Skeletal muscle satellite cell (primary cell): ENCODE data around the gene FAHD2B. TPM values are rescaled to one million over a fixed set of nuclear protein-coding genes. Genes with fewer than 3 reads are reported as not detected.
A peak's percentile ranks its signal among the peaks of the same experiment; 100 is the strongest.
"Not testable (repeated sequence)": the region's sequence is repeated elsewhere in the genome, so short reads cannot be mapped to it uniquely, and the experiment has no call there.

Source experiments
- H3K27me3 ChIP-seq: 2 replicates; pipeline ENCODE4 v1.7.0; 2013; ENCODE audit warnings: low read length; ENCODE audit not compliant: control insufficient read depth, insufficient read depth
- H3K36me3 ChIP-seq: 2 replicates; pipeline ENCODE4 v1.7.0; 2013; ENCODE audit warnings: mild to moderate bottlenecking, control low read depth, low read length; ENCODE audit not compliant: insufficient read depth
- H3K4me1 ChIP-seq: 2 replicates; pipeline ENCODE4 v1.7.0; 2013; ENCODE audit warnings: low read length; ENCODE audit not compliant: control insufficient read depth, insufficient read depth
- H3K4me2 ChIP-seq: 2 replicates; pipeline ENCODE4 v1.7.0; 2013; ENCODE audit warnings: mild to moderate bottlenecking, low read length
- H3K4me3 ChIP-seq: 2 replicates; pipeline ENCODE4 v1.7.0; 2013; ENCODE audit warnings: low read length
- H3K9ac ChIP-seq: 2 replicates; pipeline ENCODE4 v1.7.0; 2013; ENCODE audit warnings: mild to moderate bottlenecking, low read depth, low read length, moderate library complexity
- H3K9me3 ChIP-seq: replicated peaks from 2 replicates; pipeline ENCODE4 v1.7.0; 2013; ENCODE audit warnings: mild to moderate bottlenecking, control low read depth, low read length
- total RNA-seq: library from RNA; depleted of rRNA; stranded (reverse); fragments of >200 nt; gene quantifications from 2 replicates; pipeline ENCODE4 v1.2.3, GENCODE V29; 2012; rRNA removed

Gene FAHD2B, protein sequence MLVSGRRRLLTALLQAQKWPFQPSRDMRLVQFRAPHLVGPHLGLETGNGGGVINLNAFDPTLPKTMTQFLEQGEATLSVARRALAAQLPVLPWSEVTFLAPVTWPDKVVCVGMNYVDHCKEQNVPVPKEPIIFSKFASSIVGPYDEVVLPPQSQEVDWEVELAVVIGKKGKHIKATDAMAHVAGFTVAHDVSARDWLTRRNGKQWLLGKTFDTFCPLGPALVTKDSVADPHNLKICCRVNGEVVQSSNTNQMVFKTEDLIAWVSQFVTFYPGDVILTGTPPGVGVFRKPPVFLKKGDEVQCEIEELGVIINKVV
- 3.9 and 6.3 TPM in 2 replicates for total RNA-seq

DNA sequence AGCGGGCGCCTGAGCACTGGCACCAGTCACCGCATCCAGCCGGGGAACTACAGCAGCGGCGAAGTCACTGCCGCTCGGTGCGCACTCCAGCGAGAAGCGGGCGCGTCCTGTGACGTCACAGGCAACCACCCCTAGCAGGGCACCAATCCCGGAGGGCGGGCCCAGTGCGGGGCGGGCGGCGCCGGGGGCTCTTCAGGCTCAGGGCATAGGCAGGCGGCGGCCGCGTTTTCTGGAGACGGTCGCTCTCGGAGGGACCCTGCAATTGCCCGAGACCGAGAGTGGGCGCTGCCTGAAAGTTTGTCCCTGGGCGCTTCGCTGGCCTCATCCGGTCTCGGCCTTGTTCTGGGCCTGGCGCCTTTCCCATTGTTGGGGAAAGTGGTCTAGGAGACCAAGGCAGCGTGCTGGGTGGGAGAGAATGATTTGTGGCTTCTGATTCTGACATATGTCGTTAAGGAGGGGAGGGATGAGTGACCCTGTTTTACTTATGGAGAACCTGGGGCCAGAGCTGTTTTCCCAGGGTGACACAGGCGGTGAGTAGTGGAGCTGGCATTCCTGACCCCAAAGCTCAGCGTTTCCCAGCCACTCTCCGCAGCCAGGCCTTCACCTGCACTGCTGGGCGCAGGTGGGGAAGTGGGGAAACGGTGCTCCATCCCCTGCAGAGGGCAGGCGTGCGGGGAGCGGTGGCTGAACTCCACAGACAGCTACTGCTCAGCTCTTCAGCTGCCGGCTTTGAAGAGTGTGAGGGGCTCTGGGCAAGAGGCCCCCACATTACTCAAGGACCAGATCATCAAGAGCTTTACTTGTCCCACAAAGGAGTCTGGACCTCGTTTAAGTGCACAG, at the start of gene FAHD2B:
FAHD2B (minus strand) TSS at position 111 of the 840 bp plus-strand sequence. CDS start 3,176 bp downstream, outside the sequence.
- H3K4me3 ChIP-seq, result peak within 1 kb of the TSS; percentile 52
- H3K4me2 ChIP-seq, result peak within 1 kb of the TSS; percentile 69
- not testable (repeated sequence) for H3K4me1 ChIP-seq, H3K9me3 ChIP-seq, H3K36me3 ChIP-seq
- peaks cover 18% of the 10 kb centered on the region for H3K27me3 ChIP-seq
- peak within 1 kb of the TSS; percentile 21 for H3K9ac ChIP-seq

DNA sequence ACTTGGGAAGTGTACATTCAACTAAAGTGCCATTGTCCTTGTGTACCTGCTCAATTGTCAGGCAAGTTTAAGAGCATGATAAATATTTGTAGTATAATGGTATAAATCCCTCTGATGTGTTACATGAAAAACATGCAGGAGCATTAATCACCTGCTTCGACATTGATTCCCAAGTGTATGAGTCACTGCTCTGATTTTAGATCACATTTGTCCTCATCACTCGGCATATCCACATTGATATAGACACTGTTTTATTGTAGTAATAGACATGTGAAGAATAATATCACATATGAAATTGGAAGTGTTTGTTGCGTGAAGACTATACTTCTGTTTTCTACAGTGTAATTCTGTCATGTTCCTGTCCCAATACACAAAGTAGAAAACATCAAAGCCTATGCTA, 49.3 kb upstream of the FAHD2B start:
- not testable (repeated sequence) for H3K4me3 ChIP-seq, H3K9me3 ChIP-seq

DNA sequence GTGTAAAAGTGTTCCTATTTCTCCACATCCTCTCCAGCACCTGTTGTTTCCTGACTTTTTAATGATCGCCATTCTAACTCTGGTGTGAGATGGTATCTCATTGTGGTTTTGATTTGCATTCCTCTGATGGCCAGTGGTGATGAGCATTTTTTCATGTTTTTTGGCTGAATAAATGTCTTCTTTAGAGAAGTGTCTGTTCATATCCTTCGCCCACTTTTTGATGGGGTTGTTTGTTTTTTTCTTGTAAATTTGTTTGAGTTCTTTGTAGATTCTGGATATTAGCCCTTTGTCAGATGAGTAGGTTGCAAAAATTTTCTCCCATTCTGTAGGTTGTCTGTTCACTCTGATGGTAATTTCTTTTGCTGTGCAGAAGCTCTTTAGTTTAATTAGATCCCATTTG, 34.4 kb upstream of the FAHD2B start:
- not testable (repeated sequence) for H3K9me3 ChIP-seq, H3K4me1 ChIP-seq, H3K36me3 ChIP-seq, H3K4me3 ChIP-seq, H3K9ac ChIP-seq, H3K4me2 ChIP-seq, H3K27me3 ChIP-seq

More for the DNA sequence above, 49.3 kb upstream of the FAHD2B start:
- H3K27me3 ChIP-seq, H3K9ac ChIP-seq, H3K4me2 ChIP-seq, H3K4me1 ChIP-seq, H3K36me3 ChIP-seq: not testable (repeated sequence)

DNA sequence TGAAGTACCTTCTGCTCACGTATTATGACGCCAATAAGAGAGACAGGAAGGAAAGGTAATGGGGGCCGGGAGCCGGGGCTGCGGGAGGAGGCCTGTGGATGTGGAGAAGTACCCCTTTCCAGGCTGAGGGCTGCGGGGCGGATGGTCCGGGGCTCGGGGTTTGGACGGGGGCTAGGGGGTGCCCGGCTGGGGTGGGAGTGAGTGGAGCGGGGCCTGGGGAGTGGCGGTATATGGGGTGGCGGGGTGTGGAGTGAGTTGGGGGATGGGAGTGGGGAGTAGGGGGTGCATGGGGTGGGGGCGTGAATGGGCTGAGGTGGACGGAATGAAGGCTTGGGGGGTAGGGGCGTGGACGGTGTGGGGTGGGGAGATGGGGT, 19.2 kb upstream of the FAHD2B start:
- peak overlapping the region; percentile 84 for H3K9ac ChIP-seq
- H3K4me2 ChIP-seq, result peak overlapping the region; percentile 95
- H3K27me3 ChIP-seq, H3K4me1 ChIP-seq, H3K9me3 ChIP-seq, H3K36me3 ChIP-seq: not testable (repeated sequence)
- H3K4me3 ChIP-seq, result peak overlapping the region; percentile 75

DNA sequence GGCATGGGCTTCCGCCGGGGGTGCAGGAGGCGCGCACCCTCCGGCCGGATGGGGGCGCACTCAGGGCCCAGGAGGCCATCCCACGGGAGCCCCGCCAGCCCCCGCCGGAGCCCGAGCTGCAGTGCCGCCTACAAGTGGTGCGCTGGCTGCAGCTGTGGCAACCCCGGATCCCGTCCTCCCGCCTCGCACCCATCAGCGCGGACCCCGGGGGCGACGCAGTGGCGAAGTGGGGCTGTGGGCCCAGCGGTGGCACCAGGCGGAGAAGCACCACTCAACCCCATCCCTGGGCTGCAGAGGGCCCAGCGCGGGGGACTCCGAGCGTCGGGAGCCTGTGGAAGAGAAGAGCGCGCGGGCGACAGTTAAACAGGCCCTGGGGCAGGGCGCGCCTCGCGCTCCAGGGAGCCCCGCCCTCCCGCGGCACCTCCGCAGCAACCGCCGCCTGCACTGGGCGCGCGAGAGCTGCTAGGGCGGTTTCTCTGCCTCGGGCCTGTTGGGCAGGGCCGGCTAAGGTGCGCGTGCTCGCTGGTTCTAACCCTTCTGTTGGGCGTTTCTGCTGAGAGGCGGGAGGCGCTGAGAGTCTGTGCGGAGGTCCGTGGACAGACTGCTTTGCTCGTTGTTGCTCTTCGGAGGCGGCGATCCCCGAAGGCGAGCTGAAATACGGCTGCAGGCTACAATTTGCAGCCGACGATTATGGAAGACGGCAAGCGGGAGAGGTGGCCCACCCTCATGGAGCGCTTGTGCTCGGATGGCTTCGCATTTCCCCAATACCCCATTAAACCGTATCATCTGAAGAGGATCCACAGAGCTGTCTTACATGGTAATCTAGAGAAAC, 18.6 kb upstream of the FAHD2B start, which contains the start of gene ANKRD36:
ANKRD36 (plus strand) TSS at position 104 of the 832 bp plus-strand sequence; CDS start at position 691, 587 bp downstream.
- H3K27me3 ChIP-seq, H3K4me1 ChIP-seq, H3K9me3 ChIP-seq, H3K36me3 ChIP-seq: not testable (repeated sequence)
- Histone ChIP-seq H3K4me3 (peak within 1 kb of the TSS; percentile 75), H3K9ac (peak within 1 kb of the TSS; percentile 84), H3K4me2 (peak within 1 kb of the TSS; percentile 95)

DNA sequence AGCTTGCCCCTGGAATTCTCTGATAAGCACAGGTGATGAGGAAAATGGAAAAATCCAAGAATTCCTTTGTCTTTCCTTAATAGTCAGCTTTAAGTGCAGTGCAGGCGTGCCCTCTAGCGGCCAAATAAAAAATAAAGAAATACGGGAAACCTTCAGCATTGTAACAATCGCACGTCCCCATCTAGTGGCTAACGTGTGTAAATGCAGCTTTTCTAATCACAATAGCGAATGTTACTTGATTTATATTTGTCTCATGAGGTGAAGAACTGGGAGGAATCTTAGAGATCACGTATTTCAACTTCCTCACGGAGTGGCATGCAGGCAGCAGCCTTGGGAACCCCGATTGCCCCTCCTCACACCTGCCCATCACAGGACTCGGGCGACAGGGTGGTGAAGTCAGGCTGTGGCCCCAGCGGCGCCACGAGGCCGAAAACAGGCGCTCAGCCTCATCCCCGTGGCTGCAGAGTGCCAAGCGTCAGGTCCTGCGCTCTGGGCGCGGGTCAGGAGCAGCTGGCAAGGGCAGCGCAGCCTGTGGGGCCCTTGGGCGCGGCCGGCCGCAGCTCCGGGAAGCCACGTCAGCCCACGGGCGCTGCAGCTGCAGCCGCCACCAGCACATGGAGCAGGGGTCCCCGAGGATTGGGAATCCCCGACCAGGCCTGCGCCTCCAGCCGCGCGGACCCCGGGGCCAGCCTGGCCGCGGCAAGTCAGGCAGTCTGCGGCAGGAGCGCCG, 17.8 kb upstream of the FAHD2B start:
- H3K4me3 ChIP-seq, result peak overlapping the region; percentile 75
- not testable (repeated sequence) for H3K27me3 ChIP-seq, H3K36me3 ChIP-seq, H3K4me1 ChIP-seq, H3K9me3 ChIP-seq
- H3K4me2 ChIP-seq, result peak overlapping the region; percentile 95
- peak overlapping the region; percentile 84 for H3K9ac ChIP-seq

DNA sequence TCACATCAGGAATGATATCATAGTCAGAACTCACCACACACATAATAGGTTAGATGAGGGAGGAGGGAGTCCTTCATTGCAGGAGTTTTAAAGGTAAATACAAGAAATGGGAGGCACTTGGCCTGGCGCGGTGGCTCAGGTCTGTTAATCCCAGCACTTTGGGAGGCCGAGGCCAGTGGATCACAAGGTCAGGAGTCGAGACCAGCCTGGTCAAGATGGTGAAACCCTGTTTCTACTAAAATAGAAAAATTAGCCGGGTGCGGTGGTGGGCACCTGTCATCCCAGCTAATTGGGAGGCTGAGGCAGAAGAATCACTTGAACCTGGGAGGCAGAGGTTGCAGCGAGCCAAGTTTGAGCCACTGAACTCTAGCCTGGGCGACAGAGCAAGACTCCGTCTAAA, 16.6 kb upstream of the FAHD2B start:
- H3K4me3 ChIP-seq, H3K27me3 ChIP-seq, H3K9me3 ChIP-seq, H3K4me2 ChIP-seq, H3K9ac ChIP-seq, H3K4me1 ChIP-seq, H3K36me3 ChIP-seq: not testable (repeated sequence)

DNA sequence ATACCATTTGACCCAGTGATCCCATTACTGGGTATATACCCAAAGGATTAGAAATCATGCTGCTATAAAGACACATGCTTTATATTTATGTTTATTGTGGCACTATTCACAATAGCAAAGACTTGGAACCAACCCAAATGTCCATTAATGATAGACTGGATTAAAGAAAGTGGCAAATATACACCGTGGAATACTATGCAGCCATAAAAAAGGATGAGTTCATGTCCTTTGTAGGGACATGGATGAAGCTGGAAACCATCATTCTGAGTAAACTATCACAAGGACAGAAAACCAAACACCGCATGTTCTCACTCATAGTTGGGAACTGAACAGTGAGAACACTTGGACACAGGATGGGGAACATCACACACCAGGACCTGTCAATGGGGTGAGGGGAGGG, 12.2 kb upstream of the FAHD2B start:
- H3K9me3 ChIP-seq, H3K4me1 ChIP-seq, H3K9ac ChIP-seq, H3K4me2 ChIP-seq, H3K4me3 ChIP-seq, H3K36me3 ChIP-seq, H3K27me3 ChIP-seq: not testable (repeated sequence)

DNA sequence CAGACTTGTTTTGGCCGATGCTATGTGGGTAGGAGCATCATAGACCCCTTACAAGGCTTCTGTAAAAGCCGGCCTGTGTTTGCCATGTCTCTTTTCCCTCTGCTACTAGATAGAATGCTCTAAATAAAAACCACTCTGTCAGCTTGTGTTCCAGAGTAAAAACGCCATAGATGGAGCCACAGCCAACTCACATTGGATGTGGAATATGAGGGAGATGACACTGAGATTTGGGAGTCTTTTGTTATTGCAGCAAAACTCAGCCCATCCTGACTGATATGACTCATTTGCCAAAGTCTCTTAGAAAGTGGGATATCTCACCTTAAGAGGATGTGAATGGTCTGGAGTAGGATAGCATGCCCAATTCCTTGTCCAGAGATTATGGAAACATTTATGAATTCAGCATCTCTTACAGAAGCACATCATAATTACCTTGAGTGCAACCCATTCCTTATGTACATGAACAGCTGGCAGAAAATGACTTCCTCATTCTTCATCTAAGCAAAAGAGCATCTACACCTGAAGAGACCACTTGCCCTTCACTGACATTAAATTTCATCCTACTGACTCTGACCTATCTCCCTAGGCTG, 4.2 kb upstream of the FAHD2B start:
- H3K9me3 ChIP-seq, H3K36me3 ChIP-seq, H3K4me1 ChIP-seq, H3K4me2 ChIP-seq, H3K4me3 ChIP-seq, H3K9ac ChIP-seq: not testable (repeated sequence)
- H3K27me3 ChIP-seq, result peaks cover 18% of the 10 kb centered on the region

DNA sequence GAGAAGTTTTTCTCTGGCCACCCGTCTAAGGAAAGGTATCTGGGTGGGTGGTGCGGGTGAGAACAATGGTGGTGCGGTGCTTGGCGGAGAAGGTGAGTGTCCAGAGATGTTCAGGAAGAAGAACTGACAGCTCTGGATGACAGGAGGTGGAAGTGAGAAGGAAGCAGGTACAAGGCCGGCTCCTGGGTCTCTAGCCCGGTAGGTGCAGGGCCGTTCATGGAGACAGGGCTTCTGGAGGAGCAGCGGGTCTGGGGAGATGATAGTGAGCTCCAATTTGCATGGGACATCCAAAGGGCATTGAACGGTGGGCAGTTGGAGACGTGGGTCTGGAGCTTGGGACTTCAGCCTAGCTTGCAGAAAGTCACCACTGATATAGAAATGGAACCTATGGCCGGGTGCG, 979 bp upstream of the FAHD2B start:
- Histone ChIP-seq H3K27me3 (peaks cover 18% of the 10 kb centered on the region), H3K4me2 (no peak overlapping the region), H3K36me3 (no peaks in the 10 kb centered on the region), H3K4me1 (no peaks in the 10 kb centered on the region), H3K9me3 (no peaks in the 10 kb centered on the region), H3K9ac (no peak overlapping the region), H3K4me3 (no peak overlapping the region)
